Measurements from ENCODE around the gene DCPS. TPM values are rescaled to one million over a fixed set of nuclear protein-coding genes. Genes with fewer than 3 reads are reported as not detected.

The DCPS gene
- total RNA-seq, 1 experiment from 2014 or later, result 31.2 TPM

DNA sequence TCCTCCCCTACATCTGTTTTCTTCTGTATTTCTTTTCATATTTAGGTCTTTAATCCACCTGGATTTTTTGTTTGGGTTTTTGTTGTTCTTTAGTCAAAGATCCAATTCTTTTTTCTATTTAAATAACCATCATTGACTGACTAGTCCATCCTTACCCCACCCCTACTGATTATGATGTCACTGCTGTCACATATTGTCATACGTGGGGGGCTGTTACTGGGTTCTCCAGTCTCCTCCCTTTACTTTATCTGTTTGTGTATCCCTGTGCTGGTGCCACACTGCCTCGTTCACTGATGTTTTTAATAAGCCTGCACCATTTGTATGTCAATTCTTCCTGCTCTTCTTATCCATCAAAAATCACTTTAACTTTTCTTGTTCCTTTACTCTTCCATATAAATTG is 6.9 kb upstream of the DCPS start:
- Histone ChIP-seq H3K27me3 (replicated peaks; ENCODE audit: insufficient read depth, low read depth, low read length, poor library complexity) (no peaks in the 10 kb centered on the region), H3K27ac (ENCODE audit: low read depth, low read length, poor library complexity, severe bottlenecking) (no peak overlapping the region), H3K9me3 (ENCODE audit: low read depth, low read length, poor library complexity, severe bottlenecking) (no peaks in the 10 kb centered on the region), H3K4me1 (ENCODE audit: insufficient read depth, low read length, poor library complexity, severe bottlenecking) (no peaks in the 10 kb centered on the region), H3K36me3 (ENCODE audit: insufficient read depth, low read length, poor library complexity, severe bottlenecking) (peaks cover 15% of the 10 kb centered on the region), H3K4me3 (ENCODE audit: low read depth, low read length, poor library complexity, severe bottlenecking) (no peak overlapping the region)
- no TSS peak for BruUV-seq (replicated peaks)
- POLR2A ChIA-PET (ENCODE audit: low non-redundant PET), result no interaction called here
- intact Hi-C loops (cut with micrococcal nuclease; ENCODE audit: unreplicated experiment), result no loop called here
- TF ChIP-seq, protein P1, sequence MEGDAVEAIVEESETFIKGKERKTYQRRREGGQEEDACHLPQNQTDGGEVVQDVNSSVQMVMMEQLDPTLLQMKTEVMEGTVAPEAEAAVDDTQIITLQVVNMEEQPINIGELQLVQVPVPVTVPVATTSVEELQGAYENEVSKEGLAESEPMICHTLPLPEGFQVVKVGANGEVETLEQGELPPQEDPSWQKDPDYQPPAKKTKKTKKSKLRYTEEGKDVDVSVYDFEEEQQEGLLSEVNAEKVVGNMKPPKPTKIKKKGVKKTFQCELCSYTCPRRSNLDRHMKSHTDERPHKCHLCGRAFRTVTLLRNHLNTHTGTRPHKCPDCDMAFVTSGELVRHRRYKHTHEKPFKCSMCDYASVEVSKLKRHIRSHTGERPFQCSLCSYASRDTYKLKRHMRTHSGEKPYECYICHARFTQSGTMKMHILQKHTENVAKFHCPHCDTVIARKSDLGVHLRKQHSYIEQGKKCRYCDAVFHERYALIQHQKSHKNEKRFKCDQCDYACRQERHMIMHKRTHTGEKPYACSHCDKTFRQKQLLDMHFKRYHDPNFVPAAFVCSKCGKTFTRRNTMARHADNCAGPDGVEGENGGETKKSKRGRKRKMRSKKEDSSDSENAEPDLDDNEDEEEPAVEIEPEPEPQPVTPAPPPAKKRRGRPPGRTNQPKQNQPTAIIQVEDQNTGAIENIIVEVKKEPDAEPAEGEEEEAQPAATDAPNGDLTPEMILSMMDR (conservative IDR thresholded peaks at IDR 0.05; ENCODE audit: low read depth, low read length), result no peak
- no peak for TF ChIP-seq EZH2 (IDR thresholded peaks at IDR 0.05; ENCODE audit: borderline replicate concordance, low read depth, low read length, poor library complexity, severe bottlenecking)
- no peak for DNase-seq (ENCODE audit: low spot score)
- CTCF ChIA-PET, result no interaction called here

DNA sequence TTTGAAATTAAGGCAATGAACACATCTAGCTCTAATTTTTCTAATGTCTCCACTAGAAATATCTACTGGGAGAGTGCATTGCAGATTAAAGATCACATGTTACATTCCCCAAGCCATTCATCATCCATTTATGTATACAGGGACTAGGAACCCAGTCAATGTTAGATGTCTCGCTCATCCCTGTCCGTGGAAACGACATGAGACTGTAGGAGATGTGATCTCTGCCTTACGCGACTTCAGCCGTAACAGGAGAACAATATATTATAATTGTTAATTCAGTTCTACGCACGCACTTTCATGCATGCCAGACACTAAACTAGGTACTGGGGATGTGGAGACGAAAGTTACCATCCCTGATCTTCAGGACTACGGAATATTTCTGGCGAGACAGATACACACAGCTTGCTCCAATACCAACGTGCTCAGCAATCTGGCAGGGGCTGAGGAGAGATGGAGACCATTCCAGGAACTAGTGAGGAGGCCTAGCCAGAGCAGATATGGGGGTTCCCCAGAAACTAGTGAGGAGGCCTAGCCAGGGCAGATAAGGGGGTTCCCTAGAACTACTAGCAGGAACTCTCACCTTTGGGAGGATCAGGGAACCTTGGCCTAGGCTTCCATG is 706 bp downstream of the DCPS start:
- Histone ChIP-seq H3K27ac (ENCODE audit: low read depth, low read length, poor library complexity, severe bottlenecking) (peak overlapping the region; percentile 95), H3K27me3 (replicated peaks; ENCODE audit: insufficient read depth, low read depth, low read length, poor library complexity) (no peaks in the 10 kb centered on the region), H3K4me1 (ENCODE audit: insufficient read depth, low read length, poor library complexity, severe bottlenecking) (peaks cover 4% of the 10 kb centered on the region), H3K4me3 (ENCODE audit: low read depth, low read length, poor library complexity, severe bottlenecking) (peak overlapping the region; percentile 75), H3K9me3 (ENCODE audit: low read depth, low read length, poor library complexity, severe bottlenecking) (no peaks in the 10 kb centered on the region), H3K36me3 (ENCODE audit: insufficient read depth, low read length, poor library complexity, severe bottlenecking) (no peaks in the 10 kb centered on the region)
- TSS peak; percentile 76 for BruUV-seq (replicated peaks)
- DNase-seq (ENCODE audit: low spot score), result no peak
- ChIA-PET POLR2A (ENCODE audit: low non-redundant PET) (interaction anchor here (0.6 kb wide), 2 partner anchors 33 to 273 kb away, joined by 3 read pairs; no protein-coding TSS in a partner anchor), CTCF (interaction anchor here (1.3 kb wide), 1 partner anchor 176 kb away, joined by 3 read pairs; no protein-coding TSS in a partner anchor)
- intact Hi-C loops (cut with micrococcal nuclease; ENCODE audit: unreplicated experiment), result no loop called here
- TF ChIP-seq, protein P1 (conservative IDR thresholded peaks at IDR 0.05; ENCODE audit: low read depth, low read length), result no peak
- TF ChIP-seq EZH2 (IDR thresholded peaks at IDR 0.05; ENCODE audit: borderline replicate concordance, low read depth, low read length, poor library complexity, severe bottlenecking), result no peak

DNA sequence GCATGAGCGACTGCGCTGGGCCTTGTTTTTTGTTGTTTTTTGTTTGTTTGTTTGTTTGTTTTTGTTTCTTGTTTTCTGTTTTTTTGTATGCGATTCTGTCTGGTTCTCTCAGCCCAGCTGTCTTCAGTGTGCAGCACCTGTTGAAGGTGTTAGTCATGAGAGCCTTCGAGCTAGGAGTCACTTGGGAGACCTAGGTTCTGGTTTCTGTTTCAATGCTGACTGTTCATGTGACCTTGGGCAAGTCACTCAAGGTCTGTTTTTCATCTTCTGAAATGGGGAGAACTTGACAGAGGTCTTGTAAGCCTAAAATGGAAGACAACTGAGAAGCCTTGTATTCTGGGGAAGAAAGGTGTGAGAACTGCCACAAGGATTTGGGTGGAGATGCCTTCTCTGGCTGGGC is 1.8 kb downstream of the DCPS start:
- ChIA-PET POLR2A (ENCODE audit: low non-redundant PET) (no interaction called here), CTCF (no interaction called here)
- TF ChIP-seq, protein P1 (conservative IDR thresholded peaks at IDR 0.05; ENCODE audit: low read depth, low read length), result no peak
- TF ChIP-seq EZH2 (IDR thresholded peaks at IDR 0.05; ENCODE audit: borderline replicate concordance, low read depth, low read length, poor library complexity, severe bottlenecking), result no peak
- peaks cover 4% of the 10 kb centered on the region for H3K4me1 ChIP-seq (ENCODE audit: insufficient read depth, low read length, poor library complexity, severe bottlenecking)
- H3K4me3 ChIP-seq (ENCODE audit: low read depth, low read length, poor library complexity, severe bottlenecking), result no peak overlapping the region
- no peak for DNase-seq (ENCODE audit: low spot score)
- intact Hi-C loops (cut with micrococcal nuclease; ENCODE audit: unreplicated experiment), result no loop called here
- H3K9me3 ChIP-seq (ENCODE audit: low read depth, low read length, poor library complexity, severe bottlenecking), result no peaks in the 10 kb centered on the region
- no TSS peak for BruUV-seq (replicated peaks)
- H3K36me3 ChIP-seq (ENCODE audit: insufficient read depth, low read length, poor library complexity, severe bottlenecking), result no peaks in the 10 kb centered on the region
- H3K27me3 ChIP-seq (replicated peaks; ENCODE audit: insufficient read depth, low read depth, low read length, poor library complexity), result no peaks in the 10 kb centered on the region
- H3K27ac ChIP-seq (ENCODE audit: low read depth, low read length, poor library complexity, severe bottlenecking), result no peak overlapping the region
